Neural progenitor cell (in vitro differentiated cells): ENCODE data around the gene SOX11.

Source experiments
- EZH2phosphoT487 ChIP-seq: fragments of 200-600 bp; sonication (generic); IDR thresholded peaks from 2 replicates; pipeline ENCODE4 v1.6.1; 2017; ENCODE audit warnings: antibody characterized with exemption
- TF ChIP-seq, protein P1 (sequence below): fragments of 200-600 bp; sonication (generic); IDR thresholded peaks from 2 replicates; pipeline ENCODE4 v1.5.1; 2017; ENCODE audit warnings: antibody characterized with exemption, mild to moderate bottlenecking

DNA sequence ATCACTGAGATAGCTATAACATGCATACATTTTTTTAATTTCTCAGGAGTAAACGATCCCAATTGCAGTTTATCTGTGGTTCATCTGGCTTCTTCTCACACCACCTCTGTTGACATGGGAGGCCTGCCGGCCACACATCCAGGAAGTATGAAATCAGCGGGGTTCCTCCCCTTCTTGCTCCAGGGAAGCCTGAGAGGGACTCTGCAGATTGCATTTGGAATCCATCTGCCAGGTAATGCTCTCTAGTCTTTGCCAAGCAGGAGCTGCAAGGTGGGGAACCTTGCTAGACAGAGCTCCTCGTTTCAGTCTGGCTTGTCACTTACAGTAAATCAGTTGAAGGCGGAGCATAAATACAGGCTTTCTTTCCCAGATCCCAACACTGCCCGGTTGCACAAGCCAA is 49.9 kb downstream of the SOX11 start:
- TF ChIP-seq, protein P1, sequence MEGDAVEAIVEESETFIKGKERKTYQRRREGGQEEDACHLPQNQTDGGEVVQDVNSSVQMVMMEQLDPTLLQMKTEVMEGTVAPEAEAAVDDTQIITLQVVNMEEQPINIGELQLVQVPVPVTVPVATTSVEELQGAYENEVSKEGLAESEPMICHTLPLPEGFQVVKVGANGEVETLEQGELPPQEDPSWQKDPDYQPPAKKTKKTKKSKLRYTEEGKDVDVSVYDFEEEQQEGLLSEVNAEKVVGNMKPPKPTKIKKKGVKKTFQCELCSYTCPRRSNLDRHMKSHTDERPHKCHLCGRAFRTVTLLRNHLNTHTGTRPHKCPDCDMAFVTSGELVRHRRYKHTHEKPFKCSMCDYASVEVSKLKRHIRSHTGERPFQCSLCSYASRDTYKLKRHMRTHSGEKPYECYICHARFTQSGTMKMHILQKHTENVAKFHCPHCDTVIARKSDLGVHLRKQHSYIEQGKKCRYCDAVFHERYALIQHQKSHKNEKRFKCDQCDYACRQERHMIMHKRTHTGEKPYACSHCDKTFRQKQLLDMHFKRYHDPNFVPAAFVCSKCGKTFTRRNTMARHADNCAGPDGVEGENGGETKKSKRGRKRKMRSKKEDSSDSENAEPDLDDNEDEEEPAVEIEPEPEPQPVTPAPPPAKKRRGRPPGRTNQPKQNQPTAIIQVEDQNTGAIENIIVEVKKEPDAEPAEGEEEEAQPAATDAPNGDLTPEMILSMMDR: no peak
- no peak for TF ChIP-seq EZH2phosphoT487
